Stimulated activated CD8-positive, alpha-beta memory T cell treated with anti-CD3 and anti-CD28 coated beads, Interleukin-4, amount 100 ng/mL, for 24 hours (primary cell): ENCODE measurements around the gene KBTBD4.

Source experiments
- DNase-seq: peaks from one replicate; pipeline ENCODE4 v3.0.0-alpha.2; 2020; ENCODE audit warnings: low read depth

KBTBD4 gene

DNA sequence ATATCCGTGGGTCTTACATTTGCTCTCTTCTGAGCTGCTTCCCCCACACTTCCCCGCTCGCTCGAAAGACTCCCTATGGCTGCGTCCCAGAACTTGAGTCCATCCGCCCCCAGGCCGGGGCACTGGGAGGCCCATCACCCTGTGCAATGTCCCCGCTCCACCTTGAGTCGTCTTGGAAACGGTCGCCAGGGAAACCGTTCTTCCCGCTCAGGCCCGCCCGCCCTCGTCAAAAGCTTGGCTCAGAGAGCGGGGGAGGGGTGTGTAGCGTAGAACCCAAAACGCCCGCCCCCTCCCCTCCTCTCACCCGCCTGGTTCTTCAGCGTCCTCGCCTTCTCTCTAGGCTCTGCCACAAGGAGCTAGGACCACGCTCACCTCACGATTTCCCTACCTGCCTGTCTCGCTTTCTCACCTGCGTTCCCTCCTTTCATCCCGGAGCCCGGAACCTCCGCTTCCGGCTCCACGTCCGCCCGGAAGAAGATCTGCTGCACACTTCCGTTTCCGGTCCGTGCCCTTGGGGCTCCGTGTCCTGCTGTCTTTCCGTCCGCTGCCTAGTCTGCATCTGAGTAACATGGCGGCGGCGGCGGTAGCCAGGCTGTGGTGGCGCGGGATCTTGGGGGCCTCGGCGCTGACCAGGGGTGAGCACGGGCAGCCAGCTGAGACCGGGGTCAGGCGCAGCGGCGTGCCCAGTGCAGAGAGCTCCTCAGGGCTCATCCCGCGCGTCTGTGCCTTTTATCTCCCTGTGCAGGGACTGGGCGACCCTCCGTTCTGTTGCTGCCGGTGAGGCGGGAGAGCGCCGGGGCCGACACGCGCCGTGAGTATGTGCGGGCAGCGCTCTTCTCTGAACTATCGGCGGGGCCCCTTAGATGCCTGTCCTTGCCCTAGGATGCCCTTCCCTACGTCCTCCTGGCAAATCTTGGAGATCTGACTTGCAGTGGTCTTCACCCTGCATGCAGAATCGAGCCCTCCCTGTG lies at the start of gene KBTBD4, which contains the start of gene NDUFS3:
Gene KBTBD4 (minus strand): TSS at position 447 of the 971 bp plus-strand sequence. CDS start 19 bp downstream, at position 428.
Gene NDUFS3 (plus strand): TSS at position 551 of the 971 bp plus-strand sequence. CDS start 18 bp downstream, at position 569.
- peak; percentile 74 for DNase-seq

DNA sequence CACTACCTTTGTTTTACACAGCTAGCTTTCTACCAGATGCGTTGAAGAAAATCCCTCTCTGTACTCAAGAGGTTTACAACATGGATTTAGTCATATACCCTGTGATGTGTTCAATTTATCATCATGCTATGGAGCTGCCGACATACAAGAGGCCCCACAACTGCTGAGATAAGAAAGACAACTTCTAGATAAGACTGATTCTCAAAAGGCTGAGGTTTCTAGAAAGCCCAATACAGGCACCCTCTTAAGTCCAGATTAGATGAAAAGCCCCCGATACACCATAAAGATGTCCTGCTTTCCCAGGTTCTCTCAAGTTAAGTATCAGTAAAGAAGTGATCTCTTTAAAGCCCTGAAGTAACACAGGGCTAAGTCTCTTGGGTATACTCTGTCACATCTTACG lies 49.3 kb upstream of the KBTBD4 start:
- no peak for DNase-seq

DNA sequence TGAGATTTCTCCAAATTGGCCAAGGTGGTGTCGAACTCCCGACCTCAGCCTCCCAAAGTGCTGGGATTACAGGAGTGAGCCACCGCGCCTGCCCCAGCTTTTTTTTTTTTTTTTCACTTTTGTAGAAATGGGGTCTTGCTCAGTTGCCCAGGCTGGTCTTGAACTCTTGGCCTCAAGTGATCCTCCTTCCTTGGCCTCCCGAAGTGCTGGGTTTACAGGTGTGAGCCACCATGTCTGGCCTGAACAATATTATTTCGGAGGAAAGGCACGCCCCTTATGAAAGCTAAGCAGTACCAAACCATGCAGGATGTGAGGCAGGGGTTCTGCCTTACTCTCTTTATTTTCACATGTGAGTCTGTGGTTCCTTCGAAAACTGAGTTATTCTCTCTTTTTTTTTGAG lies 47.5 kb upstream of the KBTBD4 start:
- no peak for DNase-seq

DNA sequence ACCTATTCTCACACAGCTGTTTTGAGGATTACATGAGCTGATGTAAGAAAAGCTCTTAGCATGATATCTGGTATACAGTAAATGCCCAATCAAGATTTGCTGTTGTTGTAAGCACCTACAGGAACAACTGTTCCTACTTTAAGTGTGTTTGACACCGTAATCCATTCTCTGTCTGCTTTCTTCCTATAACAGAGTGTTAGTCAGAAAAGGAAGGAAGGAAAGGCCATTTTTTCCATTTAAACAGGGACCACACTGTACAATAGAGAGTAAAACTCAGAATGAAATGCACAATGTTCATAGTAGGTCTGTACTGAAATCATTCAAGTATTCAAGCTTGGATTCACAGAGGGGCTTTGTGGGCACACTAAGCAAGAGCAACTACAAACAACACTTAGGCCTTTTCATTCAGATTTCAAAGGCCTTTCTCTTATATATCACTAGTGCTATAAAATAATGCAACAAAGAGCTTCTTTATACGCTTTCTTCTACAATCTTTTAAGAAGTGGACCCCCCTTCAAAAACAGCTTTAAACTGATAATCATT lies 42.1 kb upstream of the KBTBD4 start:
- DNase-seq, result no peak

DNA sequence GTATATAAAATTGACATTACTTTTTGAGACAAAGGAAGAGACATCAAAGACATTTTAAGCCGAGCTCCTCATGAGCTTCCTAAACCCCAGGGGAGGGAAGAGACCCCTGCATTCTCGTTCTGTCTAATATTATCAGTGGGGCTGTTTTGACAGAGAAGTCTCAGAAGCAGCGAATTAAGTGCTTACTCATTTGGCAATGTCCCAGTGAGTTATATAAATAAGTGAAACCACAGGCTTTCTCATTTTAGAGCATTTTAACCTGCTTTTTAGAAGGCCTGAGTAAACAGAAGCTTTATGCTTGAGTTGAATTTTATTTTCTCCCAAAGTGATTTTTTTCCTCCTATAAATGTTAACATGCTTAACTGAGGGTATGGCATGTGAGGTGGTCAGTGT lies 38.6 kb upstream of the KBTBD4 start:
- DNase-seq, result no peak

DNA sequence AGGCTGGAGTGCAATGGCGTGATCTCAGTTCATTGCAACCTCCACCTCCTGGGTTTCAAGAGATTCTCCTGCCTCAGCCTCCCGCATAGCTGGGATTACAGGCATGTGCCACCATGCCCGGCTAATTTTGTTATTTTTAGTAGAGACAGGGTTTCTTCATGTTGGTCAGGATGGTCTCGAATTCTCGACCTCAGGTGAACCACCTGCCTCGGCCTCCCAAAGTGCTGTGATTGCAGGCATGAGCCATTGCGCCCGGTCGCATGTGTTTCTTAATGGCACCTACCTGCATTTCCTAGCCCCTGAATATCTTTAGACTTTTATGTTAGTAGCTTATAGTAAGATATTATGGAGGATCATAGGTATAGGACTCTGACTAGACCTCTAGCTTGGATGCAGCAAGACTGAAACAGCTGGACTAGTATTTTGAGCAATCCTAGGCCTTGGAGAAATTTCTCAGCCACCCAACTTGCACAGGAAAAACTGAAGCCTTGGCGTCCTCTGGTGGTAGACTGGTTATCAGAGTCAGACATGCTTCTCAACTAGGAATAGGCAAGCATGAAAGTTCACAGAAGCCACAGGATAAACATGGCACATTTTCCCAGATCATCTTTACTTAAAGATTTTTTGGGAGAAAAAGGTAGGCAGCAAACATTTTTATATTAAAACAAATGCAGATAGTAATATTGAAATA lies 38.1 kb upstream of the KBTBD4 start:
- no peak for DNase-seq

DNA sequence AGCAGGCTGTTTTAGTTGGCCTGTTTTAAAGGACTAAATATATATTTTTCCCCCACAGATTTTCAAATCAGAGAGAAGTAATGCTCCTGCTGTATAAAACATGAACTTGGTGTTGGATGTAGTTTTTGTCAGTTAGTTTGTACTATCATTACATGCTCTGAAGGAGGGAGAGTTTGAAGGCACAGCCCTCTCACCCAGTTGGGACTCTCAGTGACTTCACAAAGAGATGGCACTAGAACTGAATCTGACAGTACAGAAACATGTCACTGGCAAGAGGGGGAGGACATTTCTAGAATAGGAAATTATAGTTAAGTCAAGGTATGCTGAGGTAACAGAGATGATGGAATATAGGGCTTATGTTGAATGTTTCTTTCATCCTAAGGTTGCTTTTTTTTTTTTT lies 36.5 kb upstream of the KBTBD4 start:
- no peak for DNase-seq

DNA sequence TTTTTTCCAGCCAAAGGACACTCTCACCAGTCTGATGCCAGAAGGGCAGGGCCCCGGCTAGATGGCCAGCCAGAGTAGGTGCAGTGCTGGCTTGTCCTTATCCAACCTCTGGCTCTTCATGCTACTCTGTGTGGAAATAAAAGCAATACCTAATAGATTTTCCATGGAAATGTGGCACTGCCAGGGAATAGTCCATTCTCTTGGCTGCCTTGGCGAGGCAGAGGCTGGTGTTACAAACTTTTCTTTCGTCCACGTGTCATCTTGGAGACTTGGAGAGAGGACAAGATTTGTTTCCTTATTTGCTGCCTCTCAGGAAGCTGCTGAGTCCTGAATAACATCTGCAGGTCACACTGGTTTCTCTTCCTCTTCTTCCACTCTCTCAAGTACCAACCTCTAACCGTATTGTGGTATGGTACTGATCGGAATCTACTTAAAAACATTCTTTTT lies 32.6 kb upstream of the KBTBD4 start:
- DNase-seq, result no peak

DNA sequence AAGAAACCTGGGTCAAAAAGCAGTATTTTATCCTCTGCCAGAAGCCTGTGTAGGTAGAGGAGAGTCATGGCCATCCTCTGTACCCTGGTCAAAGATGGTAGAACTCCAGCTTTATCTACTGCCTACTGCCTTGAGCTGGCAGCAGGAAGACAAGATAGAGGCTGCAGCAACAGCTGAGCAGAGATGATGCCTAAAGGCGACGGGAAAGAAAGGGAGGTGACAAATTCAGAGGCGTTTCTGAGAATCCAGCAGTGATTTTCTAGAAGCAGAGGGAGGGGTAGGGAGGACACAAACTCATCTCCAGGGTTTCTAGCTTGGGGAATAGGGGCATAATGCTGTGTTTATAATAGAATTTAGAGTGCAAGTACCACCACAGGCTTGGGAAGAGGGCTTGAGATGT lies 30.9 kb upstream of the KBTBD4 start:
- no peak for DNase-seq

DNA sequence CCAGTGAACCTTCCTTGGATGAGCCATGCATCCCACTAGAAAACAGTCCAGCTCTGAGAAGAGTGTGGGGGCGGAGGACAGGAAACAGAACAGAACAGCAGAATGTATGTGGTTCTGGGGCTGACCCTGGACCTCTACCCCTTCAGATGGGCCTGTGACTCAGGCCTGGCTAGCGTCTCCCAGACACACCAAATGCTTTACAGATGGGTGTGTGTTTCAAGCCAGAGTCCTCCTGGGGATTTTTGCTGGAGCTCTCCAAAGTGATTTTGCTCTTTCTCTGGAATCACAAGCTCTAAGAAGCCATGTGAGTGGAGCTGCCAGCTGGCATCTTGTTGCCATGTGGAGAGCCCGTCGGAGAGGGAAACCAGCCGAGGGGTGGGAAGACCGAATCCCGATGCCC lies 28.6 kb upstream of the KBTBD4 start:
- DNase-seq, result no peak

DNA sequence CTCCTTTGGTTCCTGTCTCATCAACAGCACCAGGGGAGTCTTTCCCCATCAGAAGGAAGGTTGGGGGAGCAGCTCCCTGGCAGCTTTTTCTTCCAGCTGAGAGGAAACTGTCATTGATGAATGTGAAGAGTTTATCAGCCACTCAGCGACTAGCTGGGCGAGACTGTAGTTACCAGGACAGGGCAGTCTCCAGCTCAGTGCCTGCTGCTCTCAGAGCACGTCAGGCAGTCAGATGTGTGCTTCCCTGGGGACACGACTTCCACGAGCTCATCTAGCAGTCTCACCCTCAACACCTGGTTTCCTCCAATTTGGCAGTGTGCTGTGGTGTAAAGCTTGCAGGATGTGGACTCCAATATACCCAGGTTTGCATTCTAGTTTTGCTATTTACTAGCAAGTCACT lies 28.0 kb upstream of the KBTBD4 start:
- no peak for DNase-seq

DNA sequence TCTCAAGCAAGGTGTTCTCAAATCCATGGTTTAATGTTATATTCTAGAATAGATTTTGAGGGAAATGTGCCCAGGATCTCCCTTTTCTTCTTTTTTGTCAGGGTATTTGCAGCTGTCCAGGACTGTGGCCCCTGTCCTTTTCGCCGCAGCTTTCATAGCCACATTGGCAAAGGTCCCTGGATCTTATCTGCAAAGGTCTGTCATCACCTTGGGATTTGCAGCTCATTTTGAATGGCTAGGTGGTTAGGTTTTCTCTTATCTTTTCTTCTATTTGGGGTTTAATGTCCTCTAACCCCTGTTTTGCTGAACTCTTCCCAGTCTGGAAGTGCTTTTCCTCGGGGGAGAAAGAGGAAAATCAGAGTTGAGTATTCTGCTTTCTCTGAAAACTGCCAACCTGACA lies 27.2 kb upstream of the KBTBD4 start:
- no peak for DNase-seq

DNA sequence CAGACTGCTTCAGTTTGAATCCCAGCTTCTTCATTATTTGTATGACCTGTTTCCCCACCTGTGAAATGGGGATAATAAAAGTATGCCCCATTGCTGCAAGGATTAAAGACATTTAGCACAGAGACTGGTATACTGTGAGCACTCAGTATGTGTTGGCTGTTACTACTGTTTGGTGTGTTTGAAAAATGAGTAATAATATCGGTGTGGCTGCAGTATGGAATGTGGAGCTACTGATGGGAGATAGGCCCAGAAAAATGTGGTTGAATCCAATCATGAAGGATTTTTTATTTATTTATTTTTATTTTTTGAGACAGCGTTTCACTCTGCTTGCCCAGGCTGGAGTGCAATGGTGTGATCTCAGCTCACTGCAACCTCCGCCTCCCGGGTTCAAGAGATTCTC lies 24.5 kb upstream of the KBTBD4 start:
- no peak for DNase-seq

DNA sequence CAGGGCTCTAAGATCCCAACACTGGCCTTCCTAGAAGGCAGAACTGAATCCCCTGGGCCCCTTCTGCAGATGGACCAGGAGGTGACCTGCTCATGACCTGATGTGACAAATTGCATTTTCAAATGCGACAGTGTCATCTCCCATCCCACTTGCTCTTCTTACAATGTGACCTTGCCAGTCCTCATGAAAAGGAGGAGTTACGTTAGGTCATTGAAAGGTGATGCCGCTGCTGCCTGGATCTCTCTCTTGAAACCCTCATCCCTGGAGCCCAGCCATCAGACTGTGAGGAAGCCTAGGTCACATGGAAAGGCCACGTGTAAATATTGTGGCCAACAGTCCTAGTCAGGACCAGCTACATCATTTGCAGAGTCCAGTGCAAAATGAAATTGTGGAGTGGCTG lies 21.1 kb upstream of the KBTBD4 start:
- no peak for DNase-seq

DNA sequence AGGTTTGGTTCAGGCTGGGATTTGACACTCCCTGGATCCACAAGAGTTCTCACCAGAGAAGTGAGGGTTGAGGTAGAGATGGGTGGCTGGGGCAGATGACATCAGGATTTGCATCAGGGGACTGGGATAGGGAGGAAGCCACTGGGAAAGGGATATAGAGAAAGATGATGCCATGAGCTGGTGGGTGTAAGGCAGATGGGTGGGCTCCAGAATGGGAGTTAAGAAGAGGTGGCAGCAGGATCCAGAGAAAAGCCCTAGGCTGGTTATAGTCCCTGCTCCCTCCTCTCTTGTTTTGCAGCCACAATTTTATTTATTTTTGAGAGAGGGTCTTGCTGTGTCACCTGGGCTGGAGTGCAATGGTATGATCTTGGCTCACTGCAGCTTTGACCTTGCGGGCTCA lies 17.2 kb upstream of the KBTBD4 start:
- no peak for DNase-seq

DNA sequence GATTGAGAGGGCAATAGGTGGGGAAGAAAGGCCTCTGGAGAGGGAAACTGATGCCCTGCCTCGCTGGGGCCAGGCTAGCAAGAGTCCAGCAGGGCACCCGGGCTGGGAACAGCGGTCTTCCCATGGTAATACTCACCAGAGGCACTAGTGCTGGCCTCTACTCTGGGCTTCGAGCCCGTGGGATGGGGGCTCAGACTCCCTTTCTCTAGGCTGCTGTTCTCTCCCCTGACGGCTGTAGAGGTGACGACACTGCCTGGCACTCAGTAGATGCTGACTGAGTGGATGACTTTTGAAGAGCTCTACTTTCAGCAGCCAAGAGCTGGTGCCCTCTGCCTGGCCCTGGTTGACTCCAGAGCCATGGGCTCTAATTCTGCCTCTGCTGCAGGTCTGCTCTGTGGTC lies 16.3 kb upstream of the KBTBD4 start:
- no peak for DNase-seq

DNA sequence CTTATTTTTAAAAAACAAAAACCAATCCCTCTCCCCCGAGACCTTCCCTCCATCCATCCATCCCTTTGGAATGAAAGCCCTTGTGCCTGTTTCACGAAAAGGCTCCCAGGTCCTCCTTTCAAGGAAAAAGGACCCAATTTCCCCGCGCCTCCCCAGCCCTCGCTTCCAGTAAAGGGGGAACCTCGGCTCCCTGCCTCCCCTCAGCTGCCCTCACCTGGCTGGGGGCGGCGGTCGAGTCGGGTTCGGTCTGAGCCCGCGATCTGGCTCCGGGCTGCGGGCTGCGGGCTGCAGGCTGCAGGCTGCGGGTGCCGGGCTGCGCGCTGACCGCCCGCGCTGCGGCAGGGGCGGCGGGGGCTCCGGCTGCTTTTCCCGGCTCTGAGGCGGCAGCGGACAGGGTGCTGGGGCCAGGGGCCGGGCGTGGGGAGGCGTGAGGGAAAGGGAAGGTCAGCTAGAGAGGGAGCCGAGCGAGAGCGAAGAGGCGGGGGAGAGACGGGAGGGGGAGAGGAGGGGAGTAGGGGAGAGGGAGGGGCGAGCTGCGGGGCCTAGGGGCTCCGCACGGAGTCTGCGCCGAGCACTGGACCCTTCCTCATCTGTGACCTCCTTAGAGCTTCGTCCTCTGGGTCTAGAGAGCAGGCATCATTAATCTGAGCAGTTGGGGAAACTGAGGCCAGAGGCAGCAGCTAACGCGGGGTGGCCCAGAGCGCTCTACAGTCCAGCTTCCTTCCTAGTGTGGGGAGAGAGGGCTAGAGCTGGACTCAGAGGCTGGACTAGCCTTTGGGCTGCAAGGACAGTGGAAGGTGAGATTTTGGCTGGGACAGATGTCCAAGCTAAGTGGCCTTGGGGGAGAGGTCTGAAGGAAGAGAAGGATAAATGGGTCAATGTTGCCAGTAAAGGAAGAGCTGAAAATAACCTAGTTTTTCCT lies 15.4 kb upstream of the KBTBD4 start, which contains the start of gene C1QTNF4:
Gene C1QTNF4 (minus strand): TSS at position 478 of the 922 bp plus-strand sequence. CDS start 3,601 bp downstream, outside the sequence.
- no peak for DNase-seq

DNA sequence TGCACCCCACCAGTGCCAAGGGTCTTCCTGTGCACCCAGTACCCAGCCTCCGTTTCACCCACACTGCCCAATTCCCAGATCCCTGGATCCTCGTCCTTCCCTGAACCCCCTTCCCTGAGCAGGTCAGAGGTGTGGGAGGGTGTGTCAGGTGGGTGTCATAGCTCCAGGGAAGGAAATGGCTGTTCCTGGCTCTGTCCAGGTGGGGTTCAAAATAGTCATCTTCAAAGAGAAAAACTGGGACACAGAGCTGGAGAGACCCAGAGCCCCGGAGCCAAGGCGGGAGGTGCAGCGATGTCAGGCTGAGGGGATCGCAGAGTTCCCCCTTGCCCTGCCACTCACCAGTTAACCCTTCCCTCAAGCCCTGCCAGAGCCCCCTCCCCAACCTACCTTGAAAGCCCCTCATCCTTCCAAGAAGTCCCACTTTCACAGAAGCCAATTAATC lies 14.7 kb upstream of the KBTBD4 start:
- no peak for DNase-seq

DNA sequence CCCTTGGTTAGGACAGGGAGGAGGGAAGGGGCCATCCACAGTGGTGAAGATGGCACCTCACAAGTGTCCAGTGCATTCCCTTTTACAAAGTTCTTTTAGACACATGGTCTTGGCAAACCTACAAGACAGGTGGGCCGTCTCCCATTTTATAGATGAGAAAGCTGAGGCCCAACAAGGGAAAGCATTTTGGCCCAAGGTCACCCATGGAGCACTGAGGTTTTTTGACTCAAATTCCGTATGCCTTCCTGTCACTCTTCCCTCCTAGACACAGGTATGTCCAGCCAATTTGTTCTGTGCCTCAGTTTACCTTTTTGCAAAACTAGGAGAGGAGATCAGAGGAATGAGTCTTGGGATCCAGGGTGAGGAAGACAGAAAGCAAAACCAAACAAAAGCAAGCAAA lies 14.2 kb upstream of the KBTBD4 start:
- no peak for DNase-seq

DNA sequence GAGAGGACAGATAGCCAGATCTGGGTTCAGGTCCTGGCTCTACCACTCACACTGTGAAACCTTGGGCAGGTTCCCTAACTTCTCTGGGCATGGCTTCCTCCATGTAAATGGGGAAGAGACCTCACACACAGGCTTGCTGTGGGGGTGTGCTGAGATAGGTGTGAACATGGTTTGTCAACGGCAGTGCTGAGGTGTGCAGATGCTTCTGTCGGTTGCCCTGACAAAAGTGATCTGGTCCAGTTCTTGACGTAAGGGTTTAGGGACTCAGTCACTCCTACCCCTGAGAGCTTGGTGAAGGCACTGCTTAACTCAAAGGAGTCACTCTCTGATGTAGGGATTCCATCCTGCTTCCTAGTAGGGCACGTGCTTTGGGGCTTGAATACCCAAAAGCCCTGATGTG lies 13.5 kb upstream of the KBTBD4 start:
- no peak for DNase-seq

DNA sequence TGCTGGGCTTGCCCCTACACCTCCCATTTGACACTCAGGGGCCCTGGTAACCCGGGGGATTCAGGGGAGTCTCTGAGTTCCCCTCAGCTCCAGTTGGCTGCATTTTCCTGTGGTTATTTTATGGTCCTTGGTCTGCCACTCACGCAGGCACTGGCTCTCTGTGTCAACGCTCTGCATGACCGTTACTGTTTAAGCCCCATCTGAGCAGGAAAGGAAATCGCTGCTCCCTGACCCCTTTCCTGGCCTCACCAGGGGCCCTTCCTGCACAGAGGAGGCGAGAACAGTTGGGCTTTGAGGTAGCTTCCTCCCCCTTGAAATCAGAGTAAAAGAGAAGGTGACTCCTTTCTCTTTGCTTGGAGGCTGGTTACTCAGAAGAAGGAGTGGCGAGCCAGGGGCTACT lies 13.0 kb upstream of the KBTBD4 start:
- DNase-seq, result no peak
